GM21381 (cell line): ENCODE results near the gene TYRO3.
"Not testable (repeated sequence)": the region's sequence is repeated elsewhere in the genome, so short reads cannot be mapped to it uniquely, and the experiment has no call there.

Experiments
- ATAC-seq: cut with Tn5 transposase; IDR thresholded peaks from one replicate; pipeline ENCODE4 v1.9.1; 2021; ENCODE audit warnings: mild to moderate bottlenecking, moderate library complexity; ENCODE audit not compliant: unreplicated experiment

TYRO3 gene

GRCh38 chr15:41572866-41573265 lies 13.9 kb downstream of the TYRO3 start:
- ATAC-seq, result no peak

- ATAC-seq, result no peak
Measured at GRCh38 chr15:41573396-41573795, 14.4 kb downstream of the TYRO3 start.

GRCh38 chr15:41574158-41574557 lies 15.1 kb downstream of the TYRO3 start:
- no peak for ATAC-seq

- no peak for ATAC-seq
Measured at GRCh38 chr15:41575282-41575681, 16.3 kb downstream of the TYRO3 start.

- no peak for ATAC-seq
Measured at GRCh38 chr15:41577863-41578735, 19.1 kb downstream of the TYRO3 start.

GRCh38 chr15:41578736-41579383 lies 19.8 kb downstream of the TYRO3 start:
- no peak for ATAC-seq

- ATAC-seq, result no peak
Measured at GRCh38 chr15:41581110-41581509, 22.1 kb downstream of the TYRO3 start.

GRCh38 chr15:41583795-41584194 lies 24.8 kb downstream of the TYRO3 start:
- ATAC-seq, result no peak

GRCh38 chr15:41584636-41585126 lies 25.7 kb downstream of the TYRO3 start:
- ATAC-seq, result no peak

- ATAC-seq, result no peak
Measured at GRCh38 chr15:41585127-41586047, 26.4 kb downstream of the TYRO3 start.

GRCh38 chr15:41586531-41587282 lies 27.7 kb downstream of the TYRO3 start:
- ATAC-seq, result not testable (repeated sequence)

- ATAC-seq, result not testable (repeated sequence)
Measured at GRCh38 chr15:41589018-41589417, 30.0 kb downstream of the TYRO3 start.

- ATAC-seq, result not testable (repeated sequence)
Measured at GRCh38 chr15:41589571-41589970, 30.6 kb downstream of the TYRO3 start.

GRCh38 chr15:41591217-41591616 lies 32.2 kb downstream of the TYRO3 start:
- ATAC-seq, result not testable (repeated sequence)

- ATAC-seq, result not testable (repeated sequence)
Measured at GRCh38 chr15:41592718-41593117, 33.7 kb downstream of the TYRO3 start.

- ATAC-seq, result no peak
Measured at GRCh38 chr15:41594801-41595746, 36.1 kb downstream of the TYRO3 start.

- no peak for ATAC-seq
Measured at GRCh38 chr15:41596972-41597371, 38.0 kb downstream of the TYRO3 start.

GRCh38 chr15:41597787-41598186 lies 38.8 kb downstream of the TYRO3 start:
- ATAC-seq, result no peak

GRCh38 chr15:41599061-41599460 lies 40.0 kb downstream of the TYRO3 start:
- no peak for ATAC-seq
